HCT116 (cell line): Measurements from ENCODE around the gene CUX1. TPM values are rescaled to one million over a fixed set of nuclear protein-coding genes. Genes with fewer than 3 reads are reported as not detected.

Experiments used
- ATAC-seq: fragments of 200-7000 bp; cut with Tn5 transposase; 2 replicates; pipeline ENCODE4 v1.9.1; 2020; ENCODE audit warnings: mild to moderate bottlenecking, moderate library complexity
- BruUV-seq: library from RNA; stranded (reverse); fragments of 400-500 nt; replicated peaks from 2 replicates; lab custom pipeline; 2021; lab: Mats Ljungman, UMichigan
- CTCF ChIA-PET: fragments of 300-600 bp; sonication (Branson Sonifier 250); formaldehyde crosslinking; loops from one replicate; lab custom pipeline; 2021; ENCODE audit warnings: antibody characterized with exemption; lab: Charles Lee
- POLR2A ChIA-PET: fragments of 300-600, 350-600 bp; sonication (Branson Sonifier 250); formaldehyde crosslinking; loops from one replicate; lab custom pipeline; 2021; ENCODE audit warnings: antibody characterized with exemption; lab: Charles Lee
- RAD21 ChIA-PET, 2 experiments: fragments of 300-600 bp; sonication (Branson Sonifier 250); formaldehyde crosslinking; loops; one replicate each; lab custom pipeline; 2023; ENCODE audit warnings: low total read pairs in 2 of 2; ENCODE audit not compliant: uncharacterized antibody in 2 of 2, unreplicated experiment in 2 of 2, low non-redundant PET in 1 of 2; lab: Charles Lee
- DNase-seq: peaks from one replicate; pipeline ENCODE4 v3.0.0-alpha.2; 2010; ENCODE audit warnings: low read depth, low spot score
- H2AFZ ChIP-seq: fragments of 200-600 bp; shearing (Covaris generic), sonication (generic); 2 replicates; pipeline ENCODE4 v1.6.1; 2017; ENCODE audit warnings: low read depth, mixed run types, mixed read lengths, antibody characterized with exemption, low read length; ENCODE audit not compliant: poor library complexity, severe bottlenecking
- H3K27ac ChIP-seq: 2 replicates; pipeline ENCODE4 v1.5.1; 2012; ENCODE audit warnings: low read depth, low read length
- H3K27me3 ChIP-seq: fragments of 200-600 bp; sonication (generic); 2 replicates; pipeline ENCODE4 v1.6.1; 2016; ENCODE audit warnings: mixed run types, low read length, mixed read lengths; ENCODE audit not compliant: insufficient read depth
- H3K36me3 ChIP-seq, 2 experiments: fragments of 200-500 bp in 1 of 2; fragments of 200-600 bp in 1 of 2; sonication (Bioruptor generic) in 1 of 2; sonication (generic) in 1 of 2; 2 replicates each; pipeline versions ENCODE4 v1.5.1 to v1.6.1; 2014 to 2016; ENCODE audit warnings: low read length in 2 of 2, inconsistent platforms in 1 of 2, mixed read lengths in 1 of 2, mixed run types in 1 of 2; ENCODE audit not compliant: insufficient read depth in 2 of 2, control insufficient read depth in 1 of 2
- H3K4me1 ChIP-seq, 2 experiments: fragments of 200-600 bp in 1 of 2; sonication (generic) in 1 of 2; 2 replicates each; pipeline versions ENCODE4 v1.5.1 to v1.6.1; 2012 to 2017; ENCODE audit warnings: low read length in 2 of 2, inconsistent platforms in 1 of 2, mild to moderate bottlenecking in 1 of 2, mixed read lengths in 1 of 2, mixed run types in 1 of 2, moderate library complexity in 1 of 2; ENCODE audit not compliant: insufficient read depth in 2 of 2, control insufficient read depth in 1 of 2
- H3K4me2 ChIP-seq: fragments of 200-600 bp; sonication (generic); 2 replicates; pipeline ENCODE4 v1.6.1; 2017; ENCODE audit warnings: mixed run types, low read length, mixed read lengths
- H3K4me3 ChIP-seq, 2 experiments: fragments of 200-600 bp in 1 of 2; sonication (generic) in 1 of 2; replicated peaks in 1 of 2; 2 replicates each; pipeline ENCODE4 v1.5.1; 2011 to 2016; ENCODE audit warnings: low read length in 2 of 2, control low read depth in 1 of 2, low read depth in 1 of 2, mild to moderate bottlenecking in 1 of 2, mixed read lengths in 1 of 2, mixed run types in 1 of 2
- H3K79me2 ChIP-seq: fragments of 200-600 bp; sonication (generic); 2 replicates; pipeline ENCODE4 v1.6.1; 2017; ENCODE audit warnings: mild to moderate bottlenecking, mixed run types, low read length, moderate library complexity, mixed read lengths; ENCODE audit not compliant: insufficient read depth
- H3K9ac ChIP-seq: fragments of 200-600 bp; sonication (generic); 2 replicates; pipeline ENCODE4 v1.6.1; 2016; ENCODE audit warnings: low read length, mixed read lengths
- H3K9me2 ChIP-seq: fragments of 200-600 bp; sonication (generic), shearing (Covaris generic); 2 replicates; pipeline ENCODE4 v1.6.1; 2017; ENCODE audit warnings: mixed run types, mild to moderate bottlenecking, moderate library complexity; ENCODE audit not compliant: insufficient read depth
- H3K9me3 ChIP-seq, 2 experiments: fragments of 200-500 bp in 1 of 2; fragments of 200-600 bp in 1 of 2; sonication (Bioruptor generic) in 1 of 2; sonication (generic) in 1 of 2; 2 replicates each; pipeline ENCODE4 v1.6.1; 2014 to 2017; ENCODE audit warnings: low read length in 2 of 2, mixed read lengths in 2 of 2, inconsistent platforms in 1 of 2, low read depth in 1 of 2, mild to moderate bottlenecking in 1 of 2, mixed run types in 1 of 2, moderate library complexity in 1 of 2; ENCODE audit not compliant: control insufficient read depth in 1 of 2, insufficient read depth in 1 of 2
- H4K20me1 ChIP-seq: fragments of 200-600 bp; sonication (generic), shearing (Covaris generic); 2 replicates; pipeline ENCODE4 v1.6.1; 2017; ENCODE audit warnings: mixed run types, mild to moderate bottlenecking, moderate library complexity; ENCODE audit not compliant: insufficient read depth
- ELF1 ChIP-seq: IDR thresholded peaks from 2 replicates; pipeline ENCODE4 v1.6.1; 2012; ENCODE audit warnings: low read depth, borderline replicate concordance
- EZH2phosphoT487 ChIP-seq: fragments of 200-600 bp; IDR thresholded peaks from 2 replicates; pipeline ENCODE4 v1.6.1; 2018; ENCODE audit warnings: antibody characterized with exemption, borderline replicate concordance
- JUND ChIP-seq: IDR thresholded peaks from 2 replicates; pipeline ENCODE4 v1.6.1; 2012
- POLR2A ChIP-seq: IDR thresholded peaks from 2 replicates; pipeline ENCODE4 v1.7.0; 2011; ENCODE audit warnings: borderline replicate concordance; ENCODE audit not compliant: insufficient read depth, insufficient read length; ENCODE audit errors: extremely low read depth
- SP1 ChIP-seq: IDR thresholded peaks from 2 replicates; pipeline ENCODE4 v1.6.1; 2012; ENCODE audit warnings: low read depth
- SRF ChIP-seq: IDR thresholded peaks from 2 replicates; pipeline ENCODE4 v1.6.1; 2012; ENCODE audit warnings: low read depth
- YY1 ChIP-seq: IDR thresholded peaks from 2 replicates; pipeline ENCODE4 v1.6.1; 2011; ENCODE audit warnings: low read length, low read depth, moderate library complexity, mild to moderate bottlenecking; ENCODE audit not compliant: insufficient replicate concordance; ENCODE audit errors: extremely low read depth
- ZNF274 ChIP-seq: fragments of 200-500 bp; sonication (Bioruptor generic); IDR thresholded peaks from 2 replicates; pipeline ENCODE4 v1.6.1; 2014; ENCODE audit warnings: mild to moderate bottlenecking, low read depth, low read length, inconsistent platforms
- intact Hi-C: fragments of 100-400 bp; cut with micrococcal nuclease; formaldehyde crosslinking; loops from 2 replicates; pipeline ENCODE4 v1.10.0; 2022
- total RNA-seq: library from RNA; stranded (reverse); gene quantifications from one replicate; pipeline ENCODE4 v1.2.1, GENCODE V29; 2021; ENCODE audit not compliant: unreplicated experiment

Gene CUX1
- total RNA-seq, 1 experiment from 2014 or later: 68.9 TPM

- no peaks in the 10 kb centered on the region for H3K79me2 ChIP-seq
- no peak overlapping the region for H3K9ac ChIP-seq
- H3K9me3 ChIP-seq: no peaks in the 10 kb centered on the region
- ChIA-PET RAD21 (no interaction called here), POLR2A (no interaction called here), CTCF (no interaction called here)
- ATAC-seq (no peak), DNase-seq (no peak)
- no TSS peak for BruUV-seq
- H3K4me2 ChIP-seq: no peak overlapping the region
- no peaks in the 10 kb centered on the region for H3K27me3 ChIP-seq
- no peaks in the 10 kb centered on the region for H3K36me3 ChIP-seq
- no peak overlapping the region for H3K27ac ChIP-seq
- no peak overlapping the region for H2AFZ ChIP-seq
- TF ChIP-seq JUND (no peak), YY1 (no peak)
- H3K4me1 ChIP-seq: no peaks in the 10 kb centered on the region; a peak in 1 of 4 replicates
- H4K20me1 ChIP-seq: no peaks in the 10 kb centered on the region
- H3K4me3 ChIP-seq: no peak overlapping the region
- H3K9me2 ChIP-seq: no peaks in the 10 kb centered on the region
- intact Hi-C loops: no loop called here
Measured at GRCh38 chr7:102304668-102305067, 487.2 kb downstream of the CUX1 start.

GRCh38 chr7:102305414-102306268 is 488.2 kb downstream of the CUX1 start:
- intact Hi-C loops: no loop called here
- DNase-seq (no peak), ATAC-seq (no peak)
- Histone ChIP-seq H3K4me2 (no peak overlapping the region), H4K20me1 (no peaks in the 10 kb centered on the region), H3K36me3 (no peaks in the 10 kb centered on the region), H3K4me1 (no peaks in the 10 kb centered on the region; a peak in 1 of 4 replicates), H3K4me3 (no peak overlapping the region), H3K9me2 (no peaks in the 10 kb centered on the region), H3K9me3 (no peaks in the 10 kb centered on the region), H3K79me2 (no peaks in the 10 kb centered on the region), H2AFZ (no peak overlapping the region), H3K27me3 (no peaks in the 10 kb centered on the region), H3K27ac (no peak overlapping the region)
- CTCF ChIA-PET: no interaction called here
- no TSS peak for BruUV-seq
- POLR2A ChIA-PET: no interaction called here
- RAD21 ChIA-PET: interaction anchor here in 1 of 2 experiments (0.7 kb wide), 1 partner anchor 590 kb away, joined by 3 read pairs; no protein-coding TSS in a partner anchor
- TF ChIP-seq ZNF274: no peak
- TF ChIP-seq EZH2phosphoT487: no peak
- TF ChIP-seq SP1: no peak
- TF ChIP-seq YY1: no peak
- no peak for TF ChIP-seq JUND
- no peak for TF ChIP-seq ELF1
- TF ChIP-seq SRF: no peak
- no peak for TF ChIP-seq POLR2A
- TF ChIP-seq, all 23 proteins: peak for 0
- no peak overlapping the region for H3K9ac ChIP-seq
